GM19455 (cell line): ENCODE results near the gene FAM76B.
"Not testable (repeated sequence)": the region's sequence is repeated elsewhere in the genome, so short reads cannot be mapped to it uniquely, and the experiment has no call there.

Source experiments
- ATAC-seq: cut with Tn5 transposase; IDR thresholded peaks from one replicate; pipeline ENCODE4 v1.9.1; 2021; ENCODE audit not compliant: unreplicated experiment

FAM76B gene

DNA sequence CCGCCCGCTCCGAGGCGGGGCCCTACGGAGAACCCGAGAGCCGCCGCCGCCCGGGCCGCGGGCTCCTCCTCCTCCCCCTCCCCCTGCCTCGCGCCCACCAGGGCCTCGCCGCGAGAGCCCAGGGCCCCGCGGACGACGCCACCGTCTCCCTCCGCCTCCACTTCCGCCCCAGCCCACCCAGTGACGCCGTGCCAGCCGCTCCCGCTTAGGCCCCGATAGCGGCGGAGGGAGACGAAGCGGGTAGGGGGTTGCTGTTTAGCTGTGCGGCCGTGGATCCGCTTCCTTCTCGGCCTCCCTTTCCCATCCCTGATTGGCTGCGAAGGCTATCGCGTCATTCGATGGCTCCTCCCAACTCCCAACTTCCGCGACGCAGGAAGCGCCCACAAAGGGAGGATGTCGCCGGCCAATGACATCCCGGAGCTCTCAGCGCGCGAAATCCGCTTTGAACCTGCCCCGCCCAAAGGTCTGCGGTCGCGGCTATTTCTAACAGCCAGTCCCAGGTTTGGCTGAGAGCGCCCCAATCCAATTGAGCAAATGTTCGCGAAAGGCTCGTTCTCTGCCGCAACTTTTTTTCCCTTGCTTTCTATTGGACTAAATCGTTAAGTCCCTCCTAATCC, at the start of gene FAM76B:
Gene FAM76B (minus strand): TSS at position 277 of the 617 bp plus-strand sequence. CDS start 304 bp downstream, outside the sequence.
- peak; percentile 69 for ATAC-seq

DNA sequence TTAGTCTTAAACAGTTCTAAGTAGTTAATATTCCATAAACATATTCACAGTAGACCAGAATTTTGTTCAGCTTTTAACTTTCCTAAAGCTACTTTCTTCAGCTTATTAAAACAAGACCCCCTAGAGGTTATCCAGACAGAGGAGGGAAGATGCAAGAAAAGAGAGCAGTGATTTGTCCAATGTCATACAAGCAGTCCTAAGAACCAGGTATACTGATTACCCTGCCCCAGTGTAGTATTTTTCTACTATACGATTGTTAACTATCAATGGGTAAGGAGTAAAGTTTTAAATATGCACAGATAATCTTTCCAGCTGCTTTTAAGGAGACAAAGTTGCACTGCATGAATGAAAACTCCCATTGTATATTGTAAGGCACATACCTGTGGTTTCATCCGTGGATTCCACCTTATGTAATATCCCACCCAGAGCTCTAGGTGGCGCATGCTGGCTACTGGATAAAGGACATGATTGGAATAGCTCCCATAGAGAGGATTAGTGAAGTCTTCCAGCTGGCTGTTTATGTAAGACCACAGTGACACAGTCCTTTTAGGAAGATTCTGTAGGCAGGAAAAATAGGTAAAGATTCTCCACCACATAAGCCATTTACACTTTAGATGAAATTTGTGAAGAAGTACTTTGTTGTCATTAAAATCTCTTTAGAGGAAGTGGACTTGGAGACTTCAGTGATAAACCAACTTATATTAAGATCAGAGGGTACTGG, 46.3 kb upstream of the FAM76B start:
- ATAC-seq, result no peak

DNA sequence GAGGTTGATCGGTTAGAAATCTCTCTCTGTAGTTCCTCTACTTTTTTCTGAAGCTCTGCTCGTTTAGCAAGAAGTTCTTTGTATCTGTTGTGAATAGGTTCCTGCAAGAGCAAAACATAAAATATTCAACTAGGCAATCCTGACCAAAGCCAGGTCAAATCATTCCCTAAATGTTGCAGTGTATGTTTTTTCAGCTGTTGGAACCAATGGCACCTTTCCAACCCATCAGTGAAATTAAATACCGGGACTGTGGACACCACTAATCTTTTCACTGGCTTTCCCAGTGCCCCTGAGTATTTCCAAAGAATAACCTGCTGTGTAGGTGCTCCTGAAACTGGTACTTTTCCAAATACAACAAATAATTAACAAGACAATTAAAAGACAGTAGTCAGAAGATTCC, 45.8 kb upstream of the FAM76B start:
- ATAC-seq, result no peak

DNA sequence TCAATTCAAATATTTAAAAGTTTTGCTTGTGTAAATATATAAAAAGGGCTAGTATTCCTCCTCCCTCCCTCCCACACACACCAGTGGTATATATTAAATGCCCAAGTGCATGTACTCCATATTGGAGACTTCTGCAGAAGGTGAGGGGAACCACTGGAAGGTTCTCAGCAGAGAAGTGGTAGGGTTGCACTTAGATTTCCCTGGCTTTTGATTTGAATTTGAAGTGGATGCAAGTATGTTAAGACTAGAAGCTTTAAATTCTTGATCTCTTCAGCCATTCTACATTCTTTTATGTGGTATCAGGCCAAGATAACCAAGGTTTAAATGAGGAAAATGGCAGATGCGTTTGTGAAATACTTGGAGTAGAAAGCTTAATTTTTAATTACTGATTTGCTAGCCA, 43.8 kb upstream of the FAM76B start:
- ATAC-seq, result no peak

DNA sequence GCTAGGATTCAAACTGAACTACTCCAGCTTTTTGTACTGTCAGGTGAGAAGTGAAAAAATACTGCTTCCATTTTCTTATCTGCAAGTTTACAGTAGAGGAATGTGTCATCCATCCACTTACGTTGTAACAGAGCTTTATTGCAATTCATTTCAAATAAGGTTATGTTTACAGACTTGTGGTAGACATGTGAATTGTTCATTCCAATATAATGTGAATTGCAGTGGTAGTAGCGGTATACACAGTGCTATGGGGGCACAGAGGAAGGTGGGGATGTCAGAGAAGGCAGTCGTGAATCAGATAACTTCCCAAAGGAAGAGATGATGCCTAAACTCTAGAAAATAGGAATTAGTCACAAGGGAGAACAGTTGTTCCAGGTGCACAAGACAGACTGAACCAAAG, 43.2 kb upstream of the FAM76B start:
- no peak for ATAC-seq

DNA sequence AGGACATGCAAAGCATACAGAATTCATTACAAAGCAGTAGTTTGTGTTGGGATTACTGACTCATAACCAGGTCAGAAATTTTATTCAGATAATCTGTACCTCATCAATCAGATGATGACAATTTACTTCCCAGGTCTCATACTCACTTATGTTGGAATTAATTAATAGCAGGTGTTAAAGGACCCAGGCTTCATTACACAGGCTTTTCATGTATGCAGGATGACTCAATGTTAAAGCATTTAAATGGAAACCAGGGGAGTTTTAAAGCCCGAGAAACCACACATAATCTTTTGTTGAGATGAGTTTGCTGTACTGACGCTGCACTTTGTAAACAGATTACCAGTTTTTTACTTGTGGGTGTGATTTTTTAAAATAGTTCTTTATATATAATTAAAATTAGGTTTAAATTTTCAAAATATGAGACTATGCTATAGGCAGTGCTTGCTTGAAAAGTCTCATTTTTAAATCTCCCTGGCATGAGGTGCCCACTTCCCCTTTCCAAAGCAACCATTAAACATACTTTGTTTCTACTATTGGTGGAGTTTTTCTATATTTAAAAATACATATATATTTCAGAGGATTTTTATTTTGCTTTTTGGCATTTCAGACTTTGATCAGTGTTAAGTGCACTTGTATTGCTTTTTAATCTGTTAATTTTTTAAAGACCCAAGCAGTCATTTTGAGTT, 41.8 kb upstream of the FAM76B start:
- no peak for ATAC-seq

DNA sequence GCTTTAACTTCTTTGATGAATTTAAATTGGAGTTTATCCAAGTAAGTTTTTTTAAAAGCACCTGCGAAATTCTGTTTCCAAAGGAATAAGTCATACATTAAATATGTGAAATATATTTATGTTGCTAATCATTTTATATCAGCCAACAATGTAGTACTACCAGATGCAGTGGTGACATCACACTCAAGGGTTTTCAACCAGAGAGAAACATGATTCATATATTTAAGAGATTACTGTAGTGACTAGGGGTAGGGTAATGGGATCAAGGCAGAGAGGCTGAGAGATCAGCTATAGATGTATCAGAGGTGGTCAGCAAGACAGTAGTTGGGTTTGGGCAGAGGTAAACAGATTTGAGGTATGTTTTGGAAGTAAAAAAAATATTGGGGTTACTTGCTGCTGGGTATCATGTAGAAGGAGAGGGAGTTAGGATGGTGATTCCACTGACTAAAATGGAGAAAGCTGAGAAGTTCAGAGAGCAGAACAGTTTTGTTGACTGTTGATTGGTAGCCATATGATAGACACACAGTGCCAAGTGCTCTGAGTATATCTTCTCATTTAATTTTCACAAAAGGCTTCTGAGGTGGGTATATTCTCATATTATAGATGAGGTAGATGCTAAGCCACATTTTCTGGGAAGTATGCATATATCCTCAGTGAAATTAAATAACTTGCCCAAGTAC, 40.1 kb upstream of the FAM76B start:
- ATAC-seq, result no peak

DNA sequence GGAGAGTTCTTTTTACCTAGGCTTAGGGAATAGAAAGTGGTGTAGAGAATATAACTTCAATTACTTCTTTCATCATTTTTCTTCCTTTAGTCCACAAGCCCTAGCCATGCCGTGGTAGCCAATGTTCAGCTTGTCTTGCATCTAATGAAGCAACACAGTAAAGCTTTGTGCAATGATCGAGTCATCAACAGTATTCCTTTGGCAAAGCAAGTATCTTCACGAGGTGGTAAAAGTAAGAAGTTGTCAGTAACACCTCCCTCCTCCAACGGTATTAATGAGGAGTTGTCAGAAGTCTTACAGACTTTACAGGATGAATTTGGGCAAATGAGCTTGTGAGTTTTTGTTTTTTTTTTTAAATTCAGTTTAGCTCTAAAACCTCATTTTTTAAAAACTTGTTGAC, 38.1 kb upstream of the FAM76B start:
- ATAC-seq, result no peak

DNA sequence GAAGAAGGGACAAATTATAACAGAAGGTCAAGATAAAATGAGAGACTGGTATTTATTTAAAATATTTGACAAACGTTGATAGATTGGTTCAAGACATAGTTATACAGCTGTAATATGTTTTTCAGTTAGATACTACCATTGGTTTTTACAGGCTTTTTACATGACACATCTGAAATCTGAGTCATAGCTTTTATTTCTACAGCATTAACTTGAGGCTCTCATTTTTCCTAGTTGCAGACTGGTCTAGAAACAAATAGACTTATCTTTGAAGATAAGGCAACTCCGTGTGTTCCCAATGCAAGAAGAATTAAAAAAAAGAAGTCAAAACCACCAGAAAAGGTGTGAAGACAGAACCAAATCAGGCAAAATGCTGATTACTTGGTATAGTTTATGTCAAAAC, 32.1 kb upstream of the FAM76B start:
- no peak for ATAC-seq

DNA sequence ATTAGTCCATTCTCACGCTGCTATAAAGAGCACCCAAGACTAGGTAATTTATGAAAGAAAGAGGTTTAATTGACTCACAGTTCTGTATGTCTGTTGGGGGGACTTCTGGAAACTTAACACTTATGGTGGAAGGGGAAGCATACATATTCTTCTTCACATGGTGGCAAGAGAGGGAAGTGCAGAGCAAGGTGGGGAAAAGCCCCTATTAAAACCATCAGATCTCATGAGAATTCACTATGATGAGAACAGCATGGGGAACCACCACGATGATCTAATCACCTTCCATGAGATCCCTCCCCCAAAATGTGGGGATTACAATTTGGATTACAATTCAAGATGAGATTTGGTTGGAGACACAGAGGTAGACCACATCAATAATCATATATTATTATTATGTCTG, 26.5 kb upstream of the FAM76B start:
- no peak for ATAC-seq

DNA sequence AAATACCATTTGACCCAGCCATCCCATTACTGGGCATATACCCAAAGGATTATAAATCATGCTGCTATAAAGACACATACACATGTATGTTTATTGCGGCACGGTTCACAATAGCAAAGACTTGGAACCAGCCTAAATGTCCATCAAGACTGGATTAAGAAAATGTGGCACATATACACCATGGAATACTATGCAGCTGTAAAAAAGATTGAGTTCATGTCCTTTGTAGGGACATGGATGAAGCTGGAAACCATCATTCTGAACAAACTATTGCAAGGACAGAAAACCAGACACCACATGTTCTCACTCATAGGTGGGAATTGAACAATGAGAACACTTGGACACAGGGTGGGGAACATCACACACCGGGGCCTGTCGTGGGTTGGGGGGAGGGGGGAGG, 21.5 kb upstream of the FAM76B start:
- ATAC-seq, result not testable (repeated sequence)

DNA sequence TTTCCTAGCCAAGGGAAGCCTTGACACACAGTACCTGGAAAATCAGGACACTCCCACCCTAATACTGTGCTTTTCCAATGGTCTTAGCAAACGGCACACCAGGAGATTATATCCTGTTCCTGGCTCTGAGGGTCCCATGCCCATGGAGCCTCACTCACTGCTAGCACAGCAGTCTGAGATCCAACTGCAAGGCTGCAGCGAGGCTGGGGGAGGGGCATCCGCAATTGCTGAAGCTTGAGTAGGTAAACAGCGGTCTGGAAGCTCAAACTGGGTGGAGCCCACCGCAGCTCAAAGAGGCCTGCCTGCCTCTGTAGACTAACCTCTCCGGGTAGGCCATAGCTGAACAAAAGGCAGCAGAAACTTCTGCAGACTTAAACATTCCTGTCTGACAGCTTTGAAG, 16.9 kb upstream of the FAM76B start:
- not testable (repeated sequence) for ATAC-seq

DNA sequence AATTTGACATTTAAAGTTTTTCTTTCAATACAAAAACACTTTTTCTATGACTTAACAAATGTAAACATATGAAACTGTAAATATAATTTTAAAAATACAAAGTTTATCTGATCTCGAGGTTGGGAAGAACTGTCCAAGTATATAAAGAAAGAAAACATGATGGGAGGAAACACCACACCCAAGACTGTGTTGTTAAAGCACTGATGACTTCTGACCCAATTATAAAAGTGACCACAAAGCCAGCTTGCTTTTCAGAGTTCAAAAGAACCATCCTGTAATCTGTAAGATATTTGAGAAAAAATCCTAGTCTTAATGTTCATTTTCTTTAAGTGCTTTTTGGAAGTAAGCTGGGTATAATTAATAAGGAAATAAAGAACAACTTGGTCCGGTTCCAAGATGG, 16.3 kb upstream of the FAM76B start:
- ATAC-seq, result no peak

DNA sequence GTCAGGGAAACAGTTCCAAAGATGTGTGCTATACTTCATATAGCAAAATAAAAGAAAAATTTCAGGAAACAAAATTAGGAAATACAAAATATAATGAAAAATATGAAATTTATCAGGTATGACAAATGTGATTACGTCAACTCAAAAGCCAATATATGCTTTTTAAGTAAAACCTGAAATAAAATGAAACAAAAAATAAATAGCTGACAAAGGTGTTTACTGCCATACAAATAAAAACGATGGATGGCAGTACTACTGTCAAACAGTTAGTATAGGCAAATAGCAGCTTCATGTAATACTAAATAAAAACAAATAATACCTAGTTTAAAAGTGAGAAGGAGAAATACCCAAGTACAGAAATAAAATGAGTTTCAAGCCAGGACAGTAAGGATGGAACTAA, 14.4 kb upstream of the FAM76B start:
- no peak for ATAC-seq

DNA sequence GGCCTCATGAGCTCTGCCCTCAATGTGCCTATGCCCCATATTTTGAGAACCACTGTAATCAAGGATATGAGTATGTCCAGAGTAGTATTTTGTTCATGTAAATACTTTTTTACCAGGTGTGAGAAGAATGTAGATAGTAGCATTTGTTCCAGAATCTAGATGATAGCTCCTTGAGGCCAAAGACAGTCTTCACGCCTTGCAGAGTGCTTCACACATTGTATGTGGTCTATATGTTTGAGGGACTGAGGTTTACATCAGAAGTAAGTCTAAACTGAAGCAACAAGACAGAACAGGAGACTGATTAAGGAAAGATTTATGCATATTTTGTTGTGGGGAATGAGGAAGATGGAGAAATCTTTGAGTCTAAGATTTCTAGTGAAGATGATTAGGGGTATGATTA, 13.2 kb upstream of the FAM76B start:
- no peak for ATAC-seq

DNA sequence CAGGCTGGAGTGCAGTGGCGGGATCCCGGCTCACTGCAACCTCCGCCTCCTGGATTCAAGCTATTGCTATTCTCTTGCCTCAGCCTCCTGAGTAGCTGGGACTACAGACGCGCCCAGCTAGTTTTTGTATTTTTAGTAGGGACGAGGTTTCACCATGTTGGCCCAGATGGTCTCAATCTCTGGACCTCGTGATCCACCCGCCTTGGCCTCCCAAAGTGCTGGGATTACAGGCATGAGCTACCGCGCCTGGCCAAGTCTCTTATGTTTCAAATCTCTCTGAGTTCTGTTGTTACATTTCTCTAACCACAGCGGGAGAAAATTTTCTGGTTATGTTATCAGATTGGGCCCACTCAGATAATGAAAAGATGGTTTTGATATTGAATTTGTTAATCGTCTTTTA, 10.9 kb upstream of the FAM76B start:
- ATAC-seq, result no peak

DNA sequence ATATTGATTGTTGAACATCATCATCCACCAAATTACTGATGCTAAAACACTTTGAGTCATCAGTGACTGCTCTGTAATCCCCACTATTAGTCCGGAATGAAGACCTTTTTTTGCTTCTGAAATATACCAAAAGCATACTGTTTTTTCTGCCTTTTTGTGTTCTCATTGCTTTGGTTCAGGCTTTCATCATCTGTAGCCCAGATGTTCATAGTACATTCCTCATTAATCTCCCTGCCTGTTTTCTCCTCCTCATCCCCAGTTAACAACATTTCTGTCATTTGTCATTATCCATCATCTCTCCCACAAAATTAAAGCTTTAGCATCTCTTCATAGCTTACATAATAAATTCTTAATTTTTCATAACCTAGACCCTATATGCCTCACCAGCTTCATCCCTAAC, 10.0 kb upstream of the FAM76B start:
- ATAC-seq, result no peak

DNA sequence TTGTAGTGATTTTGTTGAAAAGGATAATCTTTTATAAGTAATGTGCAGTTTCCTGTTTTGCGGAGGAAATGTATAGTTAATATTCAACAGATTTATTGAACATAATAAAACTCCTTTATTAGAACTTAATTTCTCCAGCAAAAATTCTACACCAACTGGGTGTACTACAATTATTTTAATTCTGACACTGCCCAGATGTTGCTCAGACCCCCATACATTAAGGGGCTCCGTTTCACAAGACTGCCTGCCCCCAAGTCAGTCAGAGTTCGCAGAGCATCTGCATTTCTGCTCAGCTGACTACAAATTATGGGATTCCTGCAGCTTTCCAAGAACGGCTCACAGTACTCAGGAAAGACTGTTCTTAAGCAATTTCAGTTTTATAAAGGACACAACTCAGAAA, 6.9 kb upstream of the FAM76B start:
- ATAC-seq, result no peak

DNA sequence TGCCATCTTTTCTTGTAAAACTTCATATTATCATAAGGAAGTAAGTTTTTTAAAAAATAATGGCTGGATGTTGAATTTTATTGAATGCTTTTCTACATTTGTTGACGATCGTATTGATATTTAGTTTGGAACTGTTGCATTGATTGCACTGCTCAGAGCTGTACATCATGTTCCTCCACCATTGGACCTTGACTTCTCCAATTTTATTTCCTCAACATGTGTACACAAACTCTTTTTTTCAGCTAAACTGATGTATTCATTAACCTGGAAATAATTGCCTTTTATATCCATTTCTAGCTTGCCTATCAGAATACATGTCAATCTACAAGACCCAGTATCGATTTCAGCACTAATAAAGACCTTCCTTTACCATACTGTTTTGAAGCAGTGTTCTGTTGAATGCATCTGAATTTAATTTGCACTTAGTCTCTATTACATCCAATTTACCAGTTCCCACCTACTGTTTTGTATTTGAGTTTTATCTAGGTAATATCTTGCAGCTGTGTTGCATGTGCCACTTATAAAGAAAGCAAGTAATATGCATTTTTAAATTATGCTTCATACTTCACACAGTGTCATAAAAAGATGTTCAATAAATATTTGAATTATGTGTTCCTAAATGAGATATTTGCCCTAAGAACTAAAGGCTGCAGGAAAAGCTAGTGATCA, 6.2 kb upstream of the FAM76B start:
- ATAC-seq, result no peak

DNA sequence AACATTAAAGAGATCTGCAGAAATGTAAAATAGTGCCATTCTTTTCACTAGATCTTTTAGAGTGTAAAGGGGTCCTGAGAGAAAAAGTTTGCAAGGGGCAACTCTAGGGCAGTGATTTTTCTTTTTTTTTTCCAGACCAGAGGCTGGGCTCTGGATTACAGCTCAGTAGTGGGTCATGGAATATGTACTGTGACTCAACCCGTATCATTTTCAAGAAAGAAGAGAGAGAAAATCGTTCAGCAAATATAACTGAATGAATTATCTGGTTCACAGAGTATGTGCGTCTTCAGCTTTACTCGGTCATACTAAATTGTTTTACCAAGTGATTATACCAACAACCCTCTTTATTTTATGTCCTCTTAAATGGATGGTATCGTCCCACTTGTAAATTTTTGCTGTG, 4.5 kb upstream of the FAM76B start:
- no peak for ATAC-seq

DNA sequence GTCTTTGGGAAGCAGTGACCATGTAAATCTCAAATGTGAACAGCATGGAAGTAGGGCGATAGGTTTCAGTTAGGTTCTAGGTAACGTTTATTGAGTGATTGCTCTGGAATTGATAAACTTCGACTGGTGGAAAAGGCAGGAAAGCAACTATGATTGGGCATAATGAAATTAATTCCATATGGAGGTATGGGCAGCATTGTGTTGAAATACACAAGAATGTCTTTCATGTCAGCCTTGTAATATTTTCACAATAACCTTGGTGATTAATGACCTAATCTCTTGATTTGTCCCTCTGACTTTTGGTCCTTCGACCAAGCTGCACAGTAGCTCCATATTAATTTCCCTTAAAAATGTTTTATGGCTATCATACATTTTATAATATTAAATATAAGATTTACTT, 3.5 kb upstream of the FAM76B start:
- ATAC-seq, result no peak
